ENCODE results near the gene ZNF783. TPM values are rescaled to one million over a fixed set of nuclear protein-coding genes. Genes with fewer than 3 reads are reported as not detected.

The ZNF783 gene
- total and polyA plus RNA-seq, 10 donors: 7.7 to 24.8 (median 17.0) TPM

GRCh38 chr7:149289262-149289661, 27.3 kb downstream of the ZNF783 start:
- Histone ChIP-seq H3K4me3 (no peak overlapping the region), H3K27me3 (replicated peaks in 1 of 7) (no peaks in the 10 kb centered on the region), H3K36me3 (peaks cover 0 to 55% (median 8%) of the 10 kb centered on the region in 6 donors), H3K4me1 (peaks cover 4 to 30% (median 18%) of the 10 kb centered on the region in 6 donors), H3K27ac (no peak overlapping the region), H3K9me3 (no peaks in the 10 kb centered on the region)
- intact Hi-C loops (cut with DNase I; ENCODE audit: low total_unique reads): no loop called here
- WGBS, 5 donors: 87 to 95% (median 93%) methylated on average over 5 to 8 of the region's 8 CpGs
- TF ChIP-seq POLR2A (IDR thresholded peaks at IDR 0.05): no peak
- no peak for TF ChIP-seq POLR2AphosphoS5 (IDR thresholded peaks at IDR 0.05)
- TF ChIP-seq, protein P1, sequence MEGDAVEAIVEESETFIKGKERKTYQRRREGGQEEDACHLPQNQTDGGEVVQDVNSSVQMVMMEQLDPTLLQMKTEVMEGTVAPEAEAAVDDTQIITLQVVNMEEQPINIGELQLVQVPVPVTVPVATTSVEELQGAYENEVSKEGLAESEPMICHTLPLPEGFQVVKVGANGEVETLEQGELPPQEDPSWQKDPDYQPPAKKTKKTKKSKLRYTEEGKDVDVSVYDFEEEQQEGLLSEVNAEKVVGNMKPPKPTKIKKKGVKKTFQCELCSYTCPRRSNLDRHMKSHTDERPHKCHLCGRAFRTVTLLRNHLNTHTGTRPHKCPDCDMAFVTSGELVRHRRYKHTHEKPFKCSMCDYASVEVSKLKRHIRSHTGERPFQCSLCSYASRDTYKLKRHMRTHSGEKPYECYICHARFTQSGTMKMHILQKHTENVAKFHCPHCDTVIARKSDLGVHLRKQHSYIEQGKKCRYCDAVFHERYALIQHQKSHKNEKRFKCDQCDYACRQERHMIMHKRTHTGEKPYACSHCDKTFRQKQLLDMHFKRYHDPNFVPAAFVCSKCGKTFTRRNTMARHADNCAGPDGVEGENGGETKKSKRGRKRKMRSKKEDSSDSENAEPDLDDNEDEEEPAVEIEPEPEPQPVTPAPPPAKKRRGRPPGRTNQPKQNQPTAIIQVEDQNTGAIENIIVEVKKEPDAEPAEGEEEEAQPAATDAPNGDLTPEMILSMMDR (IDR thresholded peaks at IDR 0.05 in 8 of 11, conservative IDR thresholded peaks at IDR 0.05 in 3 of 11): no peak
- DNase-seq: no peak

GRCh38 chr7:149289856-149290255, 27.9 kb downstream of the ZNF783 start:
- Histone ChIP-seq H3K4me1 (peaks cover 0 to 24% (median 12%) of the 10 kb centered on the region in 6 donors), H3K27me3 (replicated peaks in 1 of 7) (no peaks in the 10 kb centered on the region), H3K27ac (no peak overlapping the region), H3K36me3 (peaks cover 0 to 61% (median 13%) of the 10 kb centered on the region in 6 donors), H3K9me3 (no peaks in the 10 kb centered on the region), H3K4me3 (no peak overlapping the region)
- WGBS, 5 donors: 92 to 97% (median 95%) methylated on average over 3 to 4 of the region's 4 CpGs
- TF ChIP-seq POLR2A (IDR thresholded peaks at IDR 0.05) (no peak), POLR2AphosphoS5 (IDR thresholded peaks at IDR 0.05) (no peak)
- TF ChIP-seq, protein P1 (IDR thresholded peaks at IDR 0.05 in 8 of 11, conservative IDR thresholded peaks at IDR 0.05 in 3 of 11): no peak
- intact Hi-C loops (cut with DNase I; ENCODE audit: low total_unique reads): no loop called here
- peak; percentile 63 for DNase-seq

- no peaks in the 10 kb centered on the region for H3K9me3 ChIP-seq
- TF ChIP-seq POLR2A (IDR thresholded peaks at IDR 0.05): no peak
- TF ChIP-seq, protein P1 (IDR thresholded peaks at IDR 0.05 in 8 of 11, conservative IDR thresholded peaks at IDR 0.05 in 3 of 11): no peak
- no peak for TF ChIP-seq POLR2AphosphoS5 (IDR thresholded peaks at IDR 0.05)
- H3K27me3 ChIP-seq (replicated peaks in 1 of 7): no peaks in the 10 kb centered on the region
- WGBS, 5 donors: 67 to 81% (median 73%) methylated on average over 12 to 13 of the region's 13 CpGs
- H3K36me3 ChIP-seq: peaks cover 0 to 68% (median 18%) of the 10 kb centered on the region in 6 donors
- DNase-seq: peak; percentile 58
- intact Hi-C loops (cut with DNase I; ENCODE audit: low total_unique reads): no loop called here
- H3K27ac ChIP-seq: no peak overlapping the region
- H3K4me3 ChIP-seq: no peak overlapping the region
- H3K4me1 ChIP-seq: peaks cover 0 to 11% (median 0%) of the 10 kb centered on the region in 6 donors
Observed at GRCh38 chr7:149291036-149291780, 29.2 kb downstream of the ZNF783 start.

DNA sequence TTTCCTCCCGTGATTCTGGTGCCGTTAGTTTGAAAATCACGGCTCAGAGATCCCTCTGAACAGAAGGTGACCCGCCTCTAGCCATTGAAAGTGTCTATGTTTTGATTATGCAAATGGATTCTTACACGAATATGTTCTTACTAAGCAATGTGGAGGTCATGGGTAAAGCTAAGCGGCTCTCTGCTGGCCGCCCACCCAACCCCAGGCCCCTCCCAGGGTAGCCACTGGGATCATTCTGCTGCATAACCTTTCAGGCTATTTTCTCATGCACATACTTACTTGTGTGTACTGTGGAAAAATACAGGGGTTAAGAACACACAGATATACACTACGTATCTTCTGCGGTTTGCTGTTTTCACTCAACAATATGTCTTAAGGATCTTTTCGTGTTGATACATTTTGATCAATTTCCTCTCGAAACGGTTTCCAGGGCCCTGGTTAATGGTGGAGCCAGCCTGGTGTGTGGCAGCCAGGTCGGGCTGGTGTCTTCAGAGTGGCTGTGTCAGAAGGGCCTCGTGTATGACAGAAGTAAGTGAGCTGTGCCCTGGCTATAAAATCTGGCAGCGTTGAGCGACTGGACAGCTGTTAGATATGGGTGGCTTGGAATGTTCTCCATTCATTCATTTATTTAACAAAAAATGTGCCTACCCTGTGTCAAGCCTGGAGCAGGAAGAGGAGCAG, 29.9 kb downstream of the ZNF783 start:
- H3K4me1 ChIP-seq: peaks cover 0 to 5% (median 0%) of the 10 kb centered on the region in 6 donors
- H3K27ac ChIP-seq: no peak overlapping the region
- TF ChIP-seq, protein P1 (IDR thresholded peaks at IDR 0.05 in 8 of 11, conservative IDR thresholded peaks at IDR 0.05 in 3 of 11): no peak
- TF ChIP-seq POLR2AphosphoS5 (IDR thresholded peaks at IDR 0.05): no peak
- no peak for TF ChIP-seq POLR2A (IDR thresholded peaks at IDR 0.05)
- no peaks in the 10 kb centered on the region for H3K9me3 ChIP-seq
- H3K27me3 ChIP-seq (replicated peaks in 1 of 7): no peaks in the 10 kb centered on the region
- H3K36me3 ChIP-seq: peaks cover 0 to 69% (median 18%) of the 10 kb centered on the region in 6 donors
- DNase-seq: no peak
- intact Hi-C loops (cut with DNase I; ENCODE audit: low total_unique reads): no loop called here
- no peak overlapping the region for H3K4me3 ChIP-seq
- 89 to 96% (median 93%) methylated on average over 16 of the region's 16 CpGs for WGBS, 5 donors

Data from spleen (tissue), 11 donors.